ENCODE data around the gene PYGO2. TPM values are rescaled to one million over a fixed set of nuclear protein-coding genes. Genes with fewer than 3 reads are reported as not detected.
A peak's percentile ranks its signal among the peaks of the same experiment; 100 is the strongest.
"Not testable (repeated sequence)": the region's sequence is repeated elsewhere in the genome, so short reads cannot be mapped to it uniquely, and the experiment has no call there.

Gene PYGO2
- total and polyA plus RNA-seq, 7 donors = 13.6 to 26.9 (median 16.8) TPM

DNA sequence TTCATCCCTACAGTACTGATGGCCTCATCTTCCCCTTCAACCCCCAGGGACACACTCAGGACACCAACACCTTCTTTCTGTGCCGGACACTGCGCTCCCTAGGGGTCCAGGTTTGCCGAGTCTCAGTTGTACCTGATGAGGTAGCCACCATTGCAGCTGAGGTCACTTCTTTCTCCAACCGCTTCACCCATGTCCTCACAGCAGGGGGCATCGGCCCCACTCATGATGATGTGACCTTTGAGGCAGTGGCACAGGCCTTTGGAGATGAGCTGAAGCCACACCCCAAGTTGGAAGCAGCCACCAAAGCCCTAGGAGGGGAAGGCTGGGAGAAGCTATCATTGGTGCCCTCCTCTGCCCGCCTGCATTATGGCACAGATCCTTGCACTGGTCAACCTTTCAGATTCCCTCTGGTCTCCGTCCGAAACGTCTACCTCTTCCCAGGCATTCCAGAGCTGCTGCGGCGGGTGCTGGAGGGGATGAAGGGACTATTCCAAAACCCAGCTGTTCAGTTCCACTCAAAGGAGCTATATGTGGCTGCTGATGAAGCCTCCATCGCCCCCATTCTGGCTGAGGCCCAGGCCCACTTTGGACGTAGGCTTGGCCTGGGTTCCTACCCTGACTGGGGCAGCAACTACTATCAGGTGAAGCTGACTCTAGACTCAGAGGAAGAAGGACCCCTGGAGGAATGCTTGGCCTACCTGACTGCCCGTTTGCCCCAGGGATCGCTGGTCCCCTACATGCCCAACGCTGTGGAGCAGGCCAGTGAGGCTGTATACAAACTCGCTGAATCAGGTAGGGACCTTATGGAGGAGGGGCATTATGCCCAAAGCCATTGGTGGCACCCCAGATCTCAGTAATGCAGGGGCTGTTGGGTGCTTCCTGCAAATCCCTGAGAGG lies 26.7 kb upstream of the PYGO2 start:
- Histone ChIP-seq H3K4me3 (no peak overlapping the region), H3K9me3 (no peaks in the 10 kb centered on the region), H3K36me3 (peaks cover 14 to 56% (median 21%) of the 10 kb centered on the region in 4 donors), H3K4me1 (peaks cover 0 to 15% (median 12%) of the 10 kb centered on the region in 4 donors), H3K27me3 (no peaks in the 10 kb centered on the region), H3K27ac (no peak overlapping the region)
- no peak for DNase-seq
- TF ChIP-seq, protein P1, sequence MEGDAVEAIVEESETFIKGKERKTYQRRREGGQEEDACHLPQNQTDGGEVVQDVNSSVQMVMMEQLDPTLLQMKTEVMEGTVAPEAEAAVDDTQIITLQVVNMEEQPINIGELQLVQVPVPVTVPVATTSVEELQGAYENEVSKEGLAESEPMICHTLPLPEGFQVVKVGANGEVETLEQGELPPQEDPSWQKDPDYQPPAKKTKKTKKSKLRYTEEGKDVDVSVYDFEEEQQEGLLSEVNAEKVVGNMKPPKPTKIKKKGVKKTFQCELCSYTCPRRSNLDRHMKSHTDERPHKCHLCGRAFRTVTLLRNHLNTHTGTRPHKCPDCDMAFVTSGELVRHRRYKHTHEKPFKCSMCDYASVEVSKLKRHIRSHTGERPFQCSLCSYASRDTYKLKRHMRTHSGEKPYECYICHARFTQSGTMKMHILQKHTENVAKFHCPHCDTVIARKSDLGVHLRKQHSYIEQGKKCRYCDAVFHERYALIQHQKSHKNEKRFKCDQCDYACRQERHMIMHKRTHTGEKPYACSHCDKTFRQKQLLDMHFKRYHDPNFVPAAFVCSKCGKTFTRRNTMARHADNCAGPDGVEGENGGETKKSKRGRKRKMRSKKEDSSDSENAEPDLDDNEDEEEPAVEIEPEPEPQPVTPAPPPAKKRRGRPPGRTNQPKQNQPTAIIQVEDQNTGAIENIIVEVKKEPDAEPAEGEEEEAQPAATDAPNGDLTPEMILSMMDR (IDR thresholded peaks at IDR 0.05) = no peak
- TF ChIP-seq EP300 (IDR thresholded peaks at IDR 0.05) = no peak
- TF ChIP-seq POLR2A (IDR thresholded peaks at IDR 0.05) = no peak
- TF ChIP-seq POLR2AphosphoS5 (IDR thresholded peaks at IDR 0.05) = no peak
- WGBS, 2 donors = 88 to 92% methylated on average over 17 of the region's 17 CpGs
- intact Hi-C loops (cut with DNase I) = no loop called here

DNA sequence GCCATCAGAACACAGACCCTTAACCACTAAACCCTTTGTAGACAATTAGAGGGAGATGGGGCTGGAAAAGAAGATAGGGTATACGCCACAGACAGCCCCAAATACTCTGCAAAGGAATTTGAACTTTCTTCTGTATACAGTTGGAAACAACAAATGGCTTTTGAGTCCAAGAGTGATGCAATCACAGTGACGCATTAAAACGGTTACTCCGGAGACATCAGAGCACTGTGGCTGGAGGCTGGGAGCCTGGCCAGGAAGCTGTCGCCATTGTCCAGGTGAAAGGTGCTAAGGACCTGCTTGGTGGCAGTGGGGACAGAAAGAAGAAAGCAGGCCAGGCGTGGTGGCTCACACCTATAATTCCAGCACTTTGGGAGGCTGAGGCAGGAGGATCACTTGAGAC lies 25.7 kb upstream of the PYGO2 start:
- Histone ChIP-seq H3K4me3 (no peak overlapping the region), H3K27ac (no peak overlapping the region), H3K4me1 (peaks cover 0 to 20% (median 17%) of the 10 kb centered on the region in 4 donors), H3K9me3 (no peaks in the 10 kb centered on the region), H3K27me3 (no peaks in the 10 kb centered on the region), H3K36me3 (peaks cover 14 to 48% (median 21%) of the 10 kb centered on the region in 4 donors)
- peak; percentile 65 for DNase-seq
- WGBS, 2 donors = 61 to 86% methylated on average over 6 of the region's 6 CpGs
- no peak for TF ChIP-seq POLR2AphosphoS5 (IDR thresholded peaks at IDR 0.05)
- intact Hi-C loops (cut with DNase I) = no loop called here

DNA sequence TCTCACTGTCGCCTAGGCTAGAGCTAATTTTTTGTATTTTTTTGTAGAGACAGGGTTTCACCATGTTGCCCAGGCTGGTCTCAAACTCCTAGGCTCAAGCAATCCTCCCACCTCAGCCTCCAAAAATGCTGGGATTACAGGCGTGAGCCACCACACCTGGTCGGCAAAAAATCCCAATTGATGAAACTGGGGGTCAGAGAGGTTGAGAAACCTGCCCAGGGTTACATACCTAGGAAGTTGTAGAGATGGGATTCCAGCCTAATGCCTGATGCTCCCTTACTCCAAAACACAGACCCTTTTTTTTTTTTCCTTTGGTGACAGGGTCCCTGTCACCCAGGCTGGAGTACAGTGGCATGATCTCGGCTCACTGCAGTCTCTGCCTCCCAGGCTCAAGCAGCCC lies 25.2 kb upstream of the PYGO2 start:
- peaks cover 0 to 23% (median 20%) of the 10 kb centered on the region in 4 donors for H3K4me1 ChIP-seq
- WGBS, 2 donors = 93 to 98% methylated on average over 4 of the region's 4 CpGs
- intact Hi-C loops (cut with DNase I) = not testable (repeated sequence)

DNA sequence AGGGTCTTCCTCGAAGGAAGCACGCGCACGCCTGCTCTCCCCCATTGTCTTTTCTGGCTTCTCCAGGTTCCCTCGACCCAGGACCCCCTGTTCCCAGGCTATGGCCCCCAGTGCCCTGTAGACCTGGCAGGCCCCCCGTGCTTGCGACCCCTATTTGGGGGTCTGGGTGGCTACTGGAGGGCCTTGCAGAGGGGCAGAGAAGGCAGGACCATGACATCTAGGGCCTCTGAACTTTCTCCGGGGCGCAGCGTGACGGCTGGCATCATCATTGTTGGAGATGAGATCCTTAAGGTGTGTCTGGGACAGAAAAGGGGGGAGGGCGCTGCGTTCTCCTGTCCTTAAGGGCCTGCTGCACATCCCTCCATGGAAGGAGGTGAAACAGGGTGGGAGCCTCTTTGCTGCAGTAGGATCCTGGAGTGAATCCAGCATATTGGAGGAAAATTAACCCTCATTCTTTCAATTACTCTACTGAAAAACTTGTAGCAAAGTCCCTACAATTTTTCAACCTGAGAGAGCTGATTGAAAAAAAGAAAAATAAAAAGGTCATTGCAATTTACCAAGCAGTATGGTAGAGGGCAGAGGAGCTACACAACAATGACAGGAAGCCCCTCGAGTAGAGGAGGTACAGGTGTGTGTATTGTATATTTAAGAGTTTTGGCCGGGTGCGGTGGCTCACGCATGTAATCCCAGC lies 22.3 kb upstream of the PYGO2 start:
- Histone ChIP-seq H3K4me1 (peaks cover 0 to 23% (median 20%) of the 10 kb centered on the region in 4 donors), H3K27me3 (no peaks in the 10 kb centered on the region), H3K9me3 (no peaks in the 10 kb centered on the region), H3K4me3 (peak overlapping the region; percentile 56 to 78 (median 63)), H3K36me3 (peaks cover 12 to 31% (median 15%) of the 10 kb centered on the region in 4 donors), H3K27ac (peak overlapping the region; percentile 78 to 84 (median 80))
- intact Hi-C loops (cut with DNase I) = no loop called here
- TF ChIP-seq EP300 (IDR thresholded peaks at IDR 0.05) = no peak
- DNase-seq = peak; percentile 62
- WGBS, 2 donors = 13 to 22% methylated on average over 17 of the region's 17 CpGs

More for the DNA sequence above, 25.2 kb upstream of the PYGO2 start:
- H3K36me3 ChIP-seq = peaks cover 14 to 46% (median 21%) of the 10 kb centered on the region in 4 donors
- not testable (repeated sequence) for H3K4me3 ChIP-seq, H3K27me3 ChIP-seq, H3K27ac ChIP-seq, DNase-seq, H3K9me3 ChIP-seq

DNA sequence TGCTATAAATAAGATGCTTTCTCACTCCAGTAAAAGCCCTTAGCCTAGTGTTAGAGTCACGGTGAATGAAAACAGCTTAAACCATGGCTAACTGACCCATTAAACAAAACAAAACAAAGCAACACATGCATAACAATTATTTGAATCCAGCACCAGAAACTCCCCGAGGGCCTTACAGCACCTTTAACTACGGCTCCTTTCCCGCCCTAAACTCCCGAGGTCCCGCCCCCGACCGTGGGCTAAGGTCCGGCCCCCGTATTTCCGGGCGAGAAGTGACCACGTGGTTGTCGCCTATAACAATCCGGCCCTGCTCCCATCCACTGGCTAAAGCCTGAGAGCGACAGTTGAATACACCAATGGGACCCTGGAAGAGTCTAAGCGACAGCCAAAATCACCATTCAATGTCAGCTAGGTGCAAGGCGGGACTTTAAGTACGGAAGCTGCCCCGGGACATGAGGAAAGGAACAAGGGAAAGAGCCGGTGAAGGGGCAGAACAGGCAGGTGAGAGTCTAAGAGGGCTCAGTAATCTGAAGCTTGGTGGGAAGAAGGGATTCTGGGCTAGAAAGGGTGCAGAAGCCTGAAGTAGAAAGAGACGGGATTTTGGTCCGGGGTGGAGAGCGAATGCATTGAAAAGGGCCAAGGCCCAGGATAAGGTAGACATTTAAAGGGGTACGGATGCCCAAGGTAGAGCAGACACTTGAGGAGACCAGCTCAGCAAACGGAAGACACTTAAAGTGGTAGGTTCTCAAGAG lies 21.5 kb upstream of the PYGO2 start, which contains the start of gene FLAD1:
Gene FLAD1 (plus strand): TSS at position 448 of the 752 bp plus-strand sequence. CDS start 351 bp downstream, outside the sequence.
- TF ChIP-seq POLR2AphosphoS5 (IDR thresholded peaks at IDR 0.05) = peak in 3 of 4 donors; percentile 68 to 75 (median 74)
- no peak for TF ChIP-seq EP300 (IDR thresholded peaks at IDR 0.05)
- TF ChIP-seq, protein P1 (IDR thresholded peaks at IDR 0.05) = no peak
- peak in 1 of 2 donors; percentile 32 for TF ChIP-seq POLR2A (IDR thresholded peaks at IDR 0.05)
- Histone ChIP-seq H3K4me1 (peaks cover 0 to 23% (median 20%) of the 10 kb centered on the region in 4 donors), H3K9me3 (no peaks in the 10 kb centered on the region), H3K36me3 (peaks cover 7 to 23% (median 10%) of the 10 kb centered on the region in 4 donors), H3K4me3 (peak within 1 kb of the TSS; percentile 56 to 78 (median 63)), H3K27me3 (no peaks in the 10 kb centered on the region), H3K27ac (peak within 1 kb of the TSS; percentile 78 to 84 (median 80))
- intact Hi-C loops (cut with DNase I) = no loop called here
- 0% methylated on average over 26 of the region's 26 CpGs for WGBS, 2 donors
- DNase-seq = peak; percentile 99

Data from sigmoid colon (tissue), 7 donors.